Natural killer cell (primary cell): Measurements from ENCODE around the gene RAMP1. TPM values are rescaled to one million over a fixed set of nuclear protein-coding genes. Genes with fewer than 3 reads are reported as not detected.
A peak's percentile ranks its signal among the peaks of the same experiment; 100 is the strongest.

Source experiments
- ATAC-seq, 3 donors: fragments of 150-1000 bp in 2 of 3; fragments of 200-7000 bp in 1 of 3; cut with Tn5 transposase; 1 replicate in 1 of 3; 2 replicates in 2 of 3; pipeline ENCODE4 v1.10.0; 2021; ENCODE audit warnings: mild to moderate bottlenecking in 2 of 3, moderate library complexity in 2 of 3
- DNase-seq, 2 donors: peaks; one replicate each; pipeline versions ENCODE4 v3.0.0 to v3.0.0-alpha.2; 2013 to 2021; ENCODE audit warnings: mixed read lengths in 1 of 2
- H3K27ac ChIP-seq: one replicate; pipeline ENCODE4 v1.5.1; 2013; ENCODE audit warnings: mild to moderate bottlenecking, low read length
- H3K27me3 ChIP-seq: one replicate; pipeline ENCODE4 v1.6.1; 2013; ENCODE audit warnings: low read length; ENCODE audit not compliant: control insufficient read depth, insufficient read depth
- H3K36me3 ChIP-seq: one replicate; pipeline ENCODE4 v1.6.1; 2013; ENCODE audit warnings: low read length; ENCODE audit not compliant: control insufficient read depth, insufficient read depth
- H3K4me1 ChIP-seq: one replicate; pipeline ENCODE4 v1.6.1; 2013; ENCODE audit warnings: low read length; ENCODE audit not compliant: control insufficient read depth, insufficient read depth
- H3K4me3 ChIP-seq: one replicate; pipeline ENCODE4 v1.5.1; 2013; ENCODE audit warnings: low read length
- H3K9me3 ChIP-seq: one replicate; pipeline ENCODE4 v1.6.1; 2013; ENCODE audit warnings: low read length; ENCODE audit not compliant: control insufficient read depth, insufficient read depth
- H3K27ac Mint-ChIP-seq, 2 donors: one replicate each; pipeline ENCODE4 v1.8.0; 2022; ENCODE audit warnings: mild to moderate bottlenecking in 2 of 2, mixed read lengths in 2 of 2, moderate library complexity in 1 of 2
- H3K27me3 Mint-ChIP-seq, 2 donors: one replicate each; pipeline ENCODE4 v1.8.0; 2022; ENCODE audit warnings: low read depth in 2 of 2, mixed read lengths in 2 of 2
- H3K36me3 Mint-ChIP-seq: one replicate; pipeline ENCODE4 v1.8.0; 2022; ENCODE audit warnings: mixed read lengths
- H3K4me1 Mint-ChIP-seq, 2 donors: one replicate each; pipeline ENCODE4 v1.8.0; 2022; ENCODE audit warnings: mixed read lengths in 2 of 2
- H3K4me3 Mint-ChIP-seq: one replicate; pipeline ENCODE4 v1.8.0; 2022; ENCODE audit warnings: mild to moderate bottlenecking, moderate library complexity, mixed read lengths
- H3K9me3 Mint-ChIP-seq, 2 donors: one replicate each; pipeline ENCODE4 v1.8.0; 2022; ENCODE audit warnings: mixed read lengths in 2 of 2
- WGBS: methylation state at CpG from one replicate; pipeline ENCODE4 v1.1.7; 2013; ENCODE audit warnings: missing lambda C conversion rate; ENCODE audit not compliant: insufficient coverage; 5-methylcytosine and 5-hydroxymethylcytosine counted together
- intact Hi-C: fragments of 100-400 bp; cut with micrococcal nuclease; formaldehyde crosslinking; loops from one replicate; pipeline ENCODE4 v1.14.2; 2022
- total RNA-seq, 4 donors: library from RNA; stranded (reverse); fragments of 120-200 nt in 1 of 4; gene quantifications; one replicate each; pipeline versions ENCODE4 v1.2.3 to v1.2.4, GENCODE V29; 2013 to 2022
- TF ChIP-seq, protein P1 (sequence below): fragments of 200-600 bp; IDR thresholded peaks from one replicate; pipeline ENCODE4 v1.8.0; 2022; ENCODE audit warnings: antibody characterized with exemption

RAMP1 gene
- total RNA-seq, 3 donors from 2014 or later (not counting 1 experiment from before 2014, with no cell fraction given): 3.9 to 11.0 (median 4.9) TPM

DNA sequence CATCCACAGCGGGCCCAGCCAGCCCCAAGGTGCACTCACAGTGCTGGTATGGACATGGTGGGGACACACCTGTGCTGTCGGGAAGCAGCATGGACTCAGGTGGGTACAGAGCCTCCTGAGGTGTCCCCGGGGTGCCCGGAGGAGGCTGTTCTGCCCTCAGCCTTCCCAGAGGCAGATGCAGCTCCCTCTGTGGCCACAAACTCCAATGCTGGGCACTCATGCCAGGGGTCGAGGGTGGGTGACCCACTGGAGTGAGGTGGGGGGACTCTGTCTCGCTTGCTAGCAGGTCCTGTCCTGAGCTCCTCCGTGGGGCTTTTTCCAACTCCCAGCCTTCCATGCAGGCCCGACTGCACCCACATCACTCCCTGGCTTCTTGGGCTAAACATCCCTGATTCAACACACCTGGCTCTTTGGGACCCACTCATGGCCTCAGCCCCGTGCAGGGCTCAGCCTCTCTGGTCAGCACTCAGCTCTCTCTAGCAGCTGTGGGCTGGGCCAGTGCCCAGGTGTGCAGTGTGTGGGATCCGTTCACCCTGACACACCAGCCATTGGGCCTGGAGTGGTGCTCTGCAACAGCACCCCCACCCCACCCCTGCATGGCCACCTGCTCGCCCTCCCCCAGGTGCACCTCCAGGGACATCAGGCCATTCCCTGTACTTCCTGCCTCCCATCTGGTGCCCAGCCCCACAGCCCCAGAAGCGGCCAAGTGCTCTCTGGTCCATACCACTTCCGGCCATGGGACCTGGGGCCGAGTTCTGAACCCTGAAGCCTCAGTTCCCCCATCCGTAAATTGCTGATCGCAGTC, 16.0 kb downstream of the RAMP1 start:
- H3K27ac ChIP-seq: no peak overlapping the region
- WGBS: 82% methylated on average over 16 of the region's 16 CpGs
- Mint-ChIP-seq H3K4me1 (peaks cover 8 to 22% of the 10 kb centered on the region in 2 donors), H3K36me3 (no peaks in the 10 kb centered on the region), H3K27me3 (peaks cover 0 to 2% of the 10 kb centered on the region in 2 donors), H3K4me3 (no peak overlapping the region), H3K27ac (no peak overlapping the region), H3K9me3 (no peaks in the 10 kb centered on the region)
- H3K4me3 ChIP-seq: no peak overlapping the region
- peaks cover 18% of the 10 kb centered on the region for H3K4me1 ChIP-seq
- TF ChIP-seq, protein P1, sequence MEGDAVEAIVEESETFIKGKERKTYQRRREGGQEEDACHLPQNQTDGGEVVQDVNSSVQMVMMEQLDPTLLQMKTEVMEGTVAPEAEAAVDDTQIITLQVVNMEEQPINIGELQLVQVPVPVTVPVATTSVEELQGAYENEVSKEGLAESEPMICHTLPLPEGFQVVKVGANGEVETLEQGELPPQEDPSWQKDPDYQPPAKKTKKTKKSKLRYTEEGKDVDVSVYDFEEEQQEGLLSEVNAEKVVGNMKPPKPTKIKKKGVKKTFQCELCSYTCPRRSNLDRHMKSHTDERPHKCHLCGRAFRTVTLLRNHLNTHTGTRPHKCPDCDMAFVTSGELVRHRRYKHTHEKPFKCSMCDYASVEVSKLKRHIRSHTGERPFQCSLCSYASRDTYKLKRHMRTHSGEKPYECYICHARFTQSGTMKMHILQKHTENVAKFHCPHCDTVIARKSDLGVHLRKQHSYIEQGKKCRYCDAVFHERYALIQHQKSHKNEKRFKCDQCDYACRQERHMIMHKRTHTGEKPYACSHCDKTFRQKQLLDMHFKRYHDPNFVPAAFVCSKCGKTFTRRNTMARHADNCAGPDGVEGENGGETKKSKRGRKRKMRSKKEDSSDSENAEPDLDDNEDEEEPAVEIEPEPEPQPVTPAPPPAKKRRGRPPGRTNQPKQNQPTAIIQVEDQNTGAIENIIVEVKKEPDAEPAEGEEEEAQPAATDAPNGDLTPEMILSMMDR: no peak
- H3K27me3 ChIP-seq: no peaks in the 10 kb centered on the region
- no peak for ATAC-seq
- H3K9me3 ChIP-seq: no peaks in the 10 kb centered on the region
- intact Hi-C loops: no loop called here
- H3K36me3 ChIP-seq: no peaks in the 10 kb centered on the region
- peak in 1 of 2 donors; percentile 7 for DNase-seq

DNA sequence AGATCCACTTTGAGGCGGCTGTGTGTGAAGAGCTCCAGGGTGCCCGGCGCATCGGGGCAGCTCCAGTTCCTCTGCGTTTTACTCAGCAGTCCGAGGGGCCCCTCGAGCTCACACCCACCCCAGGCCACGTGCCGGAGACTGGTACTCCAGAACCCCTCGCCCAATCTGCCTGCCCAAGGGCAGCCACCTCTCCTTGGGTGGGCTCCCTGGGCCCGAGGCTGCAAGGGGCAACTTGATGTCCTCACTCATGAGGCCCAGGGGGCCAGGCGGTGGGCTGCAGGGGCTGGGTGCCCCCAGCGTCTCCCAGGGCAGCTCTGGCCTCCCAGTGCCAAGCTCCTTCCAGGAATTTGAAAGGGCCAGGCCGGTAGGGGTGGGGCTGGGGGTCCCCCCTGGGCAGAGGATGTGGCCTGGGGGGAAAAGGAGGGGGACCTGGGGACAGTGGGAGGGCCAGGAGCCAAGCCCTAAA, 16.7 kb downstream of the RAMP1 start:
- Histone ChIP-seq H3K27ac (no peak overlapping the region), H3K27me3 (no peaks in the 10 kb centered on the region), H3K4me1 (peaks cover 16% of the 10 kb centered on the region), H3K36me3 (no peaks in the 10 kb centered on the region), H3K4me3 (no peak overlapping the region), H3K9me3 (no peaks in the 10 kb centered on the region)
- DNase-seq (peak in 1 of 2 donors; percentile 12), ATAC-seq (no peak)
- Mint-ChIP-seq H3K27ac (no peak overlapping the region), H3K36me3 (no peaks in the 10 kb centered on the region), H3K4me3 (no peak overlapping the region), H3K27me3 (no peaks in the 10 kb centered on the region), H3K9me3 (no peaks in the 10 kb centered on the region), H3K4me1 (peaks cover 5 to 15% of the 10 kb centered on the region in 2 donors)
- intact Hi-C loops: no loop called here
- 84% methylated on average over 14 of the region's 14 CpGs for WGBS
- TF ChIP-seq, protein P1: no peak

DNA sequence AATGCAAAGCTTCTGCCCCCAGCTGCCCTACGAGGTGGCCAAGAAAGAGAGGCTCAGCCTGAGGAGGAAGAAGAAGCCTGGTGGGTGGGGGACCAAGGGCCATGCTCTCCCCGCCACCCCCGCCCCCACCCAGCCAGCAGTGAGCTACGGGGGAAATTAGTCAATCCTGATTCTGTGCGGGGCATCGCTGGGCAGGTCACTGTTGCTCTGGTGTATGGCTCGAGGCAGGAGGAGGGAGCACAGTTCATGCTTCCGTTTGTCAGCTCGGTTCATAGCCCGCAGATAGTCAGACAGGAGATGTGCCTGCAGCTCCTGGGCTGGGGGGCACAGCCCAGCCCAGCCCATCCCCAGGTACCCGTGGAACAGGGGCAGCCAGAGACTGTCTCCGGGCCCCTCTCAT, 17.1 kb downstream of the RAMP1 start:
- Mint-ChIP-seq H3K36me3 (no peaks in the 10 kb centered on the region), H3K4me1 (peaks cover 1 to 11% of the 10 kb centered on the region in 2 donors), H3K4me3 (no peak overlapping the region), H3K27ac (no peak overlapping the region), H3K27me3 (no peaks in the 10 kb centered on the region), H3K9me3 (no peaks in the 10 kb centered on the region)
- no peaks in the 10 kb centered on the region for H3K9me3 ChIP-seq
- no peaks in the 10 kb centered on the region for H3K36me3 ChIP-seq
- H3K4me1 ChIP-seq: peaks cover 12% of the 10 kb centered on the region
- H3K27me3 ChIP-seq: no peaks in the 10 kb centered on the region
- TF ChIP-seq, protein P1: no peak
- intact Hi-C loops: no loop called here
- DNase-seq (no peak), ATAC-seq (no peak)
- no peak overlapping the region for H3K4me3 ChIP-seq
- WGBS: 91% methylated on average over 12 of the region's 12 CpGs
- no peak overlapping the region for H3K27ac ChIP-seq
